HepG2 (cell line): ENCODE results near the gene NUDT2. TPM values are rescaled to one million over a fixed set of nuclear protein-coding genes. Genes with fewer than 3 reads are reported as not detected.

Source experiments
- ADNP ChIP-seq: sonication (generic); formaldehyde crosslinking; IDR thresholded peaks from 2 replicates; pipeline ENCODE4 v1.4.0; 2020; ENCODE audit warnings: missing genetic modification reagents
- ARID5B ChIP-seq: IDR thresholded peaks from 2 replicates; pipeline ENCODE4 v1.4.0; 2020; ENCODE audit warnings: mild to moderate bottlenecking, missing genetic modification reagents
- ASH2L ChIP-seq: fragments of 300-600, 200-600 bp; sonication (generic); IDR thresholded peaks from 2 replicates; pipeline ENCODE4 v1.7.0; 2017; ENCODE audit warnings: low read depth, mild to moderate bottlenecking, moderate library complexity, mixed read lengths, low read length; ENCODE audit not compliant: insufficient read length
- HOXA9 ChIP-seq: sonication (generic); formaldehyde crosslinking; IDR thresholded peaks from 2 replicates; pipeline ENCODE4 v1.8.1; 2022; ENCODE audit warnings: missing genetic modification reagents, mild to moderate bottlenecking, moderate library complexity, borderline replicate concordance
- JDP2 ChIP-seq: sonication (generic); formaldehyde crosslinking; IDR thresholded peaks from 2 replicates; pipeline ENCODE4 v1.8.1; 2022; ENCODE audit warnings: missing genetic modification reagents, borderline replicate concordance
- KLF16 ChIP-seq, 2 experiments: sonication (generic) in 1 of 2; formaldehyde crosslinking in 1 of 2; IDR thresholded peaks; 2 replicates each; pipeline versions ENCODE4 v1.6.1 to v1.8.0; 2016 to 2023; ENCODE audit warnings: missing genetic modification reagents in 2 of 2, missing compliant biosample characterization in 1 of 2
- MYPOP ChIP-seq: sonication (generic); formaldehyde crosslinking; IDR thresholded peaks from 2 replicates; pipeline ENCODE4 v1.8.1; 2023; ENCODE audit warnings: mild to moderate bottlenecking, moderate library complexity, missing genetic modification reagents
- NCOR1 ChIP-seq: fragments of 200-600 bp; sonication (generic); IDR thresholded peaks from 2 replicates; pipeline ENCODE4 v1.7.0; 2017; ENCODE audit warnings: antibody characterized with exemption, low read length, borderline replicate concordance
- NONO ChIP-seq, 2 experiments: fragments of 450-650 bp in 1 of 2; sonication (generic) in 1 of 2; formaldehyde crosslinking in 1 of 2; IDR thresholded peaks in 1 of 2; conservative IDR thresholded peaks in 1 of 2; 2 replicates each; pipeline versions ENCODE4 v1.6.1 to v1.8.0; 2017 to 2022; ENCODE audit warnings: mild to moderate bottlenecking in 1 of 2, missing genetic modification reagents in 1 of 2, moderate library complexity in 1 of 2
- PITX1 ChIP-seq: sonication (generic); formaldehyde crosslinking; IDR thresholded peaks from 2 replicates; pipeline ENCODE4 v1.5.1; 2020; ENCODE audit warnings: mild to moderate bottlenecking, missing genetic modification reagents
- PPARG ChIP-seq: conservative IDR thresholded peaks from 2 replicates; pipeline ENCODE4 v1.6.1; 2016; ENCODE audit warnings: missing biosample characterization, missing genetic modification reagents
- SALL2 ChIP-seq: sonication (generic); formaldehyde crosslinking; IDR thresholded peaks from 2 replicates; pipeline ENCODE4 v1.8.1; 2023; ENCODE audit warnings: mild to moderate bottlenecking, missing genetic modification reagents, inconsistent platforms
- SSRP1 ChIP-seq: IDR thresholded peaks from 2 replicates; pipeline ENCODE4 v1.6.1; 2016; ENCODE audit warnings: control low read depth
- STAT6 ChIP-seq: sonication (generic); formaldehyde crosslinking; IDR thresholded peaks from 2 replicates; pipeline ENCODE4 v1.4.0; 2020; ENCODE audit warnings: missing genetic modification reagents, mild to moderate bottlenecking, borderline replicate concordance
- TFAP4 ChIP-seq: sonication (generic); IDR thresholded peaks from 2 replicates; pipeline ENCODE4 v1.6.1; 2016; ENCODE audit warnings: low read depth, borderline replicate concordance
- ZNF282 ChIP-seq: fragments of 450-650 bp; IDR thresholded peaks from 2 replicates; pipeline ENCODE4 v1.6.1; 2018; ENCODE audit not compliant: partially characterized antibody
- ZNF34 ChIP-seq: sonication (generic); formaldehyde crosslinking; IDR thresholded peaks from 2 replicates; pipeline ENCODE4 v1.4.0; 2020; ENCODE audit warnings: mild to moderate bottlenecking, missing genetic modification reagents, borderline replicate concordance
- ZNF367 ChIP-seq: sonication (generic); formaldehyde crosslinking; IDR thresholded peaks from 2 replicates; pipeline ENCODE4 v1.4.0; 2020; ENCODE audit warnings: missing genetic modification reagents, borderline replicate concordance
- ZNF782 ChIP-seq: sonication (generic); formaldehyde crosslinking; IDR thresholded peaks from 2 replicates; pipeline ENCODE4 v1.4.0; 2020; ENCODE audit warnings: missing genetic modification reagents, mild to moderate bottlenecking, borderline replicate concordance
- polyA plus RNA-seq, 8 experiments: library from polyadenylated mRNA; depleted of rRNA in 3 of 8; stranded (reverse) in 7 of 8; unstranded in 1 of 8; fragments of >200 nt; fragmentation: Illumina TruSeq in 4 of 8; extraction: Trizol in 4 of 8; gene quantifications; 2 replicates each; pipeline versions ENCODE4 v1.2.1 to v1.2.3, GENCODE V29; 2011 to 2016; ENCODE audit warnings: low read depth in 4 of 8, missing spikeins in 1 of 8, mixed read lengths in 1 of 8; ENCODE audit not compliant: insufficient read depth in 1 of 8
- total RNA-seq, 5 experiments: library from RNA; depleted of rRNA; stranded (reverse); fragments of >200 nt; fragmentation: Illumina TruSeq; extraction: Trizol; gene quantifications; 2 replicates each; pipeline ENCODE4 v1.2.3, GENCODE V29; 2016; ENCODE audit warnings: low read depth in 1 of 5

Gene NUDT2
- total and polyA plus RNA-seq, 2 of the 13 experiments (the other 11 are each of a cell fraction or from before 2014, with no cell fraction given): 19.9 to 24.6 TPM

- TF ChIP-seq PITX1 (CRISPR knock-in tag) (no peak), ZNF34 (CRISPR knock-in tag) (0 out of 2 replicates have a peak, but pooled peaks have one; percentile 43), HOXA9 (CRISPR knock-in tag) (no peak), ARID5B (CRISPR knock-in tag) (no peak; the same call in 1 of the 2 replicates), TFAP4 (peak; percentile 26; the same call in 1 of the 2 replicates), ZNF782 (CRISPR knock-in tag) (0 out of 2 replicates have a peak, but pooled peaks have one; percentile 30), NONO (IDR thresholded peaks at IDR 0.05) (no peak), NONO (CRISPR knock-in tag; conservative IDR thresholded peaks at IDR 0.05) (0 out of 2 replicates have a peak, but pooled peaks have one; percentile 36), ADNP (CRISPR knock-in tag) (no peak), ASH2L (peak; percentile 63), ZNF282 (no peak), KLF16 (CRISPR knock-in tag; IDR thresholded peaks at IDR 0.05) (peak in 1 of 2 experiments; percentile 68; a peak in 2 of 4 replicates), NCOR1 (0 out of 2 replicates have a peak, but pooled peaks have one; percentile 0), SSRP1 (CRISPR knock-in tag) (no peak), JDP2 (CRISPR knock-in tag) (no peak), ZNF367 (no peak), PPARG (CRISPR knock-in tag) (no peak), MYPOP (CRISPR knock-in tag) (peak; percentile 70), SALL2 (CRISPR knock-in tag) (no peak; the same call in 1 of the 2 replicates), STAT6 (CRISPR knock-in tag) (0 out of 2 replicates have a peak, but pooled peaks have one; percentile 26)
These were observed at the start of gene NUDT2, which contains the start of gene KIF24 (continued) for GRCh38 chr9:34328987-34329832.
